ENCODE data around the gene ZNF143. TPM values are rescaled to one million over a fixed set of nuclear protein-coding genes. Genes with fewer than 3 reads are reported as not detected.
A peak's percentile ranks its signal among the peaks of the same experiment; 100 is the strongest.

The ZNF143 gene
- polyA plus RNA-seq, 1 donor from 2014 or later: 18.9 TPM

GRCh38 chr11:9498457-9499078, 37.8 kb downstream of the ZNF143 start:
- no peaks in the 10 kb centered on the region for H3K27me3 ChIP-seq (ENCODE audit: insufficient read depth, low read depth, low read length)
- H3F3A ChIP-seq (ENCODE audit: insufficient read depth, low read length, poor library complexity, severe bottlenecking): no peaks in the 10 kb centered on the region
- no peak overlapping the region for H3K4me2 ChIP-seq (ENCODE audit: low read length)
- no peak overlapping the region for H3K27ac ChIP-seq (ENCODE audit: low read length)
- no peaks in the 10 kb centered on the region for H3K9me3 ChIP-seq (ENCODE audit: low read length)
- no peaks in the 10 kb centered on the region for H4K20me1 ChIP-seq (ENCODE audit: insufficient read depth)
- no peaks in the 10 kb centered on the region for H3K79me2 ChIP-seq (replicated peaks; ENCODE audit: insufficient read depth, low read length)
- peaks cover 5% of the 10 kb centered on the region for H3K36me3 ChIP-seq (ENCODE audit: insufficient read depth, low read length)
- no peak overlapping the region for H3K4me3 ChIP-seq (ENCODE audit: low read length)
- H3K9me2 ChIP-seq (ENCODE audit: insufficient read depth, low read length): no peaks in the 10 kb centered on the region
- H3K9ac ChIP-seq (ENCODE audit: low read length): no peak overlapping the region
- no peak for TF ChIP-seq EP300 (conservative IDR thresholded peaks at IDR 0.05; ENCODE audit: poor library complexity, severe bottlenecking)
- TF ChIP-seq EZH2 (IDR thresholded peaks at IDR 0.05; ENCODE audit: borderline replicate concordance, insufficient read depth, low read length, poor library complexity, severe bottlenecking): no peak
- TF ChIP-seq SMC3 (conservative IDR thresholded peaks at IDR 0.05; ENCODE audit: poor library complexity): no peak
- TF ChIP-seq POLR2AphosphoS5 (IDR thresholded peaks at IDR 0.05): no peak
- no peak for TF ChIP-seq TAF1 (IDR thresholded peaks at IDR 0.05; ENCODE audit: low read depth)
- TF ChIP-seq RAD21 (conservative IDR thresholded peaks at IDR 0.05): no peak
- TF ChIP-seq MXI1 (conservative IDR thresholded peaks at IDR 0.05; ENCODE audit: poor library complexity, severe bottlenecking): no peak
- TF ChIP-seq CTCF (IDR thresholded peaks at IDR 0.05; ENCODE audit: poor library complexity, severe bottlenecking): no peak
- TF ChIP-seq REST (IDR thresholded peaks at IDR 0.05; ENCODE audit: borderline replicate concordance): no peak
- no peak overlapping the region for H2AFZ ChIP-seq (ENCODE audit: low read depth, low read length)

- Histone ChIP-seq H3K27ac (ENCODE audit: low read length) (no peak overlapping the region), H4K20me1 (ENCODE audit: insufficient read depth) (no peaks in the 10 kb centered on the region), H3K9me3 (ENCODE audit: low read length) (no peaks in the 10 kb centered on the region), H2AFZ (ENCODE audit: low read depth, low read length) (no peak overlapping the region), H3K9me2 (ENCODE audit: insufficient read depth, low read length) (no peaks in the 10 kb centered on the region), H3K4me3 (ENCODE audit: low read length) (no peak overlapping the region), H3F3A (ENCODE audit: insufficient read depth, low read length, poor library complexity, severe bottlenecking) (no peaks in the 10 kb centered on the region), H3K79me2 (replicated peaks; ENCODE audit: insufficient read depth, low read length) (no peaks in the 10 kb centered on the region), H3K4me2 (ENCODE audit: low read length) (no peak overlapping the region), H3K9ac (ENCODE audit: low read length) (no peak overlapping the region), H3K27me3 (ENCODE audit: insufficient read depth, low read depth, low read length) (no peaks in the 10 kb centered on the region), H3K36me3 (ENCODE audit: insufficient read depth, low read length) (peaks cover 6% of the 10 kb centered on the region)
- peak; percentile 93 for TF ChIP-seq CTCF (IDR thresholded peaks at IDR 0.05; ENCODE audit: poor library complexity, severe bottlenecking)
- TF ChIP-seq RAD21 (conservative IDR thresholded peaks at IDR 0.05): peak; percentile 90
- no peak for TF ChIP-seq EP300 (conservative IDR thresholded peaks at IDR 0.05; ENCODE audit: poor library complexity, severe bottlenecking)
- TF ChIP-seq SMC3 (conservative IDR thresholded peaks at IDR 0.05; ENCODE audit: poor library complexity): peak; percentile 88
Measured at GRCh38 chr11:9506489-9507276, 45.9 kb downstream of the ZNF143 start.

Data from neural cell (in vitro differentiated cells).